Measurements from ENCODE around the gene SNX1.

SNX1 gene

GRCh38 chr15:64180235-64180824 lies 84.5 kb downstream of the SNX1 start:
- no peak for DNase-seq

- DNase-seq: no peak
Observed at GRCh38 chr15:64182859-64183370, 87.1 kb downstream of the SNX1 start.

- DNase-seq: no peak
Observed at GRCh38 chr15:64185146-64185911, 89.5 kb downstream of the SNX1 start.

GRCh38 chr15:64187396-64188191 lies 91.8 kb downstream of the SNX1 start:
- no peak for DNase-seq
